Muscle of leg (tissue), 11 donors: ENCODE measurements around the gene INSL3. TPM values are rescaled to one million over a fixed set of nuclear protein-coding genes. Genes with fewer than 3 reads are reported as not detected.

ENCODE experiments used
- DNase-seq: peaks from one replicate; pipeline ENCODE4 v3.0.0; 2013
- H3K27ac ChIP-seq: one replicate; pipeline ENCODE4 v1.5.1; 2013; ENCODE audit warnings: mild to moderate bottlenecking, low read length, control low read depth
- H3K27me3 ChIP-seq: one replicate; pipeline ENCODE4 v1.6.1; 2013; ENCODE audit warnings: low read length; ENCODE audit not compliant: control insufficient read depth, insufficient read depth
- H3K36me3 ChIP-seq: one replicate; pipeline ENCODE4 v1.6.1; 2013; ENCODE audit warnings: low read length; ENCODE audit not compliant: control insufficient read depth, insufficient read depth
- H3K4me1 ChIP-seq: one replicate; pipeline ENCODE4 v1.6.1; 2013; ENCODE audit warnings: low read length; ENCODE audit not compliant: control insufficient read depth, insufficient read depth
- H3K4me3 ChIP-seq: one replicate; pipeline ENCODE4 v1.5.1; 2013; ENCODE audit warnings: low read length, control low read depth
- H3K9me3 ChIP-seq: replicated peaks from 2 replicates; pipeline ENCODE4 v1.6.1; 2013; ENCODE audit warnings: low read depth, low read length; ENCODE audit not compliant: control insufficient read depth
- WGBS: methylation state at CpG from one replicate; pipeline ENCODE4 v1.1.5; 2013; ENCODE audit warnings: missing lambda C conversion rate; ENCODE audit not compliant: insufficient coverage; 5-methylcytosine and 5-hydroxymethylcytosine counted together
- polyA plus RNA-seq, 8 donors: library from polyadenylated mRNA; unstranded; fragments of 120-200 nt; gene quantifications; one replicate each; pipeline versions ENCODE4 v1.2.1 to v1.2.3, GENCODE V29; 2013; ENCODE audit warnings: inconsistent platforms in 1 of 8, low replicate concordance in 1 of 8; ENCODE audit not compliant: insufficient read length in 8 of 8, insufficient read depth in 1 of 8
- total RNA-seq: library from RNA; stranded (reverse); fragments of 120-200 nt; gene quantifications from one replicate; pipeline ENCODE4 v1.2.4, GENCODE V29; 2013

Gene INSL3
- total and polyA plus RNA-seq, 9 donors: not detected

DNA sequence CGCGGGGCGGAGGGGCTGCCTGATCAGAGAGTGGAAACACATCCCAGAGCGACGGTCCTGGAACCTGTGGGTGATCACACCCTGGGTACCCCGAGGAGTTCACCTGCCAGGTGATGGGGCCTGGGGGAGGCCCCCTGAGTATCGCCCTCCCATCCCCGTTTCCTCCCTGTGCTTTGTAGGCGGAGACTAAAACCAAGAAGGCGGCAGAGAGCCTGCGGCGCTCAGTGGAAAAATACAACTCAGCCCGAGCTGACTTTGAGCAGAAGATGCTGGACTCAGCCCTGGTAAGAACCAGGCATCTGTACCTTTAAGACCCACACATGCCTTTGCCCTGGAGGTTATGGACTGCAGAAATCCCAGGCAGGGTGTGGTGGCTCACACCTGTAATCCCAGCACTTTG is 50.7 kb downstream of the INSL3 start:
- no peaks in the 10 kb centered on the region for H3K36me3 ChIP-seq
- no peak overlapping the region for H3K27ac ChIP-seq
- H3K4me3 ChIP-seq: no peak overlapping the region
- no peak for DNase-seq
- H3K9me3 ChIP-seq: no peaks in the 10 kb centered on the region
- H3K4me1 ChIP-seq: peaks cover 8% of the 10 kb centered on the region
- H3K27me3 ChIP-seq: no peaks in the 10 kb centered on the region
- WGBS: 76% methylated on average over 11 of the region's 13 CpGs

DNA sequence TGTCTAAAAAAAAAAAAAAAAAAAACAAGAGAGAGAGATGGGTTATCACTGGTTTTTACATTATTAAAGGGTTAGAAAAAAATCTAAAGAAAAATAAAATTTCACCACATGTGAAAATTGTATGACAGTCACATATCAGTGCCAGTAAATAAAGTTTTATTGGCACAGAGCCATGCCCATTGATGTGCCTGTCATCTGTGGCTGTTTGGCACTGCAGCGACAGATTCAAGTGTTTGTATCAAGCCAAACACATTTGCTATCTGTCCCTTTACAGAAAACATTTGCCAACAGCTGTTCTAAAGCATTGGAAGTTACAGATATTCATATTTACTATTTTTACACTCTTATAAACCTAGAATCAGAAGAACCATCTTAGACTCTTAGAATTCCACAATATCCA is 53.8 kb downstream of the INSL3 start:
- WGBS: no CpG with 5 or more reads among the region's 1 CpG
- no peak for DNase-seq
- H3K27ac ChIP-seq: no peak overlapping the region
- peaks cover 8% of the 10 kb centered on the region for H3K4me1 ChIP-seq
- no peaks in the 10 kb centered on the region for H3K36me3 ChIP-seq
- no peaks in the 10 kb centered on the region for H3K27me3 ChIP-seq
- H3K9me3 ChIP-seq: no peaks in the 10 kb centered on the region
- H3K4me3 ChIP-seq: no peak overlapping the region

GRCh38 chr19:17766543-17767131 is 54.7 kb downstream of the INSL3 start:
- Histone ChIP-seq H3K27ac (no peak overlapping the region), H3K9me3 (no peaks in the 10 kb centered on the region), H3K4me3 (no peak overlapping the region), H3K27me3 (no peaks in the 10 kb centered on the region), H3K4me1 (peaks cover 8% of the 10 kb centered on the region), H3K36me3 (no peaks in the 10 kb centered on the region)
- peak; percentile 65 for DNase-seq
- WGBS: 2% methylated on average over 27 of the region's 29 CpGs

Other genes starting within 250 kb of the INSL3 start
- 0.09 TPM for gene UNC13A, start 133.2 kb downstream of the INSL3 start, total RNA-seq
- under 1 TPM; 0.05 to 0.27 (median 0.10) TPM for gene UNC13A, start 133.2 kb downstream of the INSL3 start, polyA plus RNA-seq
- gene MAP1S, start 102.0 kb downstream of the INSL3 start, total RNA-seq: 14.1 TPM
- 10 to 100 TPM; 22.1 to 51.6 (median 34.1) TPM for gene MAP1S, start 102.0 kb downstream of the INSL3 start, polyA plus RNA-seq
- 0.53 TPM for gene FCHO1, start 70.0 kb downstream of the INSL3 start, total RNA-seq
- gene FCHO1, start 70.0 kb downstream of the INSL3 start, polyA plus RNA-seq: 1 to 10 TPM in 1 of 8 donors, under 1 TPM in 7; 0.38 to 1.3 (median 0.76) TPM
- 0.04 TPM for gene B3GNT3, start 26.4 kb downstream of the INSL3 start, total RNA-seq
- 1 to 10 TPM in 1 of 8 donors, under 1 TPM in 4, not detected in 3; 0.11 to 3.5 (median 0.64) TPM for gene B3GNT3, start 26.4 kb downstream of the INSL3 start, polyA plus RNA-seq
- 1.5 TPM for gene JAK3, start 26.5 kb upstream of the INSL3 start, total RNA-seq
- gene JAK3, start 26.5 kb upstream of the INSL3 start, polyA plus RNA-seq: 1 to 10 TPM; 1.3 to 2.7 (median 2.2) TPM
- 2,929 TPM for gene RPL18A, start 38.4 kb upstream of the INSL3 start, total RNA-seq
- 1,000 to 10,000 TPM; 2,380 to 3,065 (median 2,779) TPM for gene RPL18A, start 38.4 kb upstream of the INSL3 start, polyA plus RNA-seq
- not detected for gene SLC5A5, start 50.4 kb upstream of the INSL3 start, total RNA-seq
- gene SLC5A5, start 50.4 kb upstream of the INSL3 start, polyA plus RNA-seq: under 1 TPM in 4 of 8 donors, not detected in 4; 0.04 to 0.07 (median 0.05) TPM
- 16.4 TPM for gene CCDC124, start 111.5 kb upstream of the INSL3 start, total RNA-seq
- gene CCDC124, start 111.5 kb upstream of the INSL3 start, polyA plus RNA-seq: 10 to 100 TPM; 58.6 to 78.0 (median 69.7) TPM
- 1.2 TPM for gene KCNN1, start 145.6 kb upstream of the INSL3 start, total RNA-seq
- 1 to 10 TPM in 7 of 8 donors, under 1 TPM in 1; 0.65 to 2.5 (median 1.4) TPM for gene KCNN1, start 145.6 kb upstream of the INSL3 start, polyA plus RNA-seq
- gene ARRDC2, start 186.7 kb upstream of the INSL3 start, total RNA-seq: 4.9 TPM
- gene ARRDC2, start 186.7 kb upstream of the INSL3 start, polyA plus RNA-seq: 1 to 10 TPM; 3.4 to 6.7 (median 4.4) TPM